Measurements from ENCODE around the gene ZNF587B.
"Not testable (repeated sequence)": the region's sequence is repeated elsewhere in the genome, so short reads cannot be mapped to it uniquely, and the experiment has no call there.

DNA sequence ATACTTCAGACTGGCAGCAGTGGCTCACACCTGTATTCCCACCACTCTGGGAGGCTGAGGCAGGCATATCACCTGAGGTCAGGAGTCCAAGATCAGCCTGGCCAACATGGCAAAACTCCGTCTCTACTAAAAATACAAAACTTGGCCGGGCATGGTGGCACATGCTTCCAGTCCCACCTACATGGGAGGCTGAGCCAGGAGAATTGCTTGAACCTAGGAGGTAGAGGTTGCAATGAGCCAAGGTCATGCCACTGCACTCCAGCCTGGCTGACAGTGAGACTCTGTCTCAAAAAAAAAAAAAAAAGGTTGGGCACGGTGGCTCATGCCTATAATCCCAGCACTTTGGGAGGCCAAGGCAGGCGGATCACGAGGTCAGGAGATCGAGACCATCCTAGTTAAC is 39.6 kb downstream of the ZNF587B start:
- not testable (repeated sequence) for TF ChIP-seq EZH2 (IDR thresholded peaks at IDR 0.05; ENCODE audit: insufficient read depth, poor library complexity, severe bottlenecking); EZH2phosphoT487 (IDR thresholded peaks at IDR 0.05; ENCODE audit: insufficient read depth, low read depth)

Measured in GM23248 (cell line).